A549 (cell line): ENCODE data around the gene MALRD1. TPM values are rescaled to one million over a fixed set of nuclear protein-coding genes. Genes with fewer than 3 reads are reported as not detected.

Source experiments
- ATAC-seq, 2 experiments: fragments of 200-7000 bp in 1 of 2; fragments of >200 bp in 1 of 2; cut with Nextera tagmentation in 1 of 2; cut with Tn5 transposase in 1 of 2; 3 replicates each; pipeline versions ENCODE4 v1.8.0 to v1.9.1; 2018 to 2020; ENCODE audit warnings: mild to moderate bottlenecking in 1 of 2, moderate library complexity in 1 of 2
- CTCF ChIA-PET: fragments of 300-600 bp; sonication (Branson Sonifier 250); formaldehyde crosslinking; extraction: SDS; loops from one replicate; lab custom pipeline; 2021; ENCODE audit warnings: antibody characterized with exemption, inconsistent platforms; lab: Yijun Ruan, JAX
- POLR2A ChIA-PET: fragments of 350-600 bp; formaldehyde crosslinking; extraction: SDS; loops from one replicate; lab custom pipeline; 2021; ENCODE audit warnings: antibody characterized with exemption, inconsistent platforms; lab: Yijun Ruan, JAX
- DNase-seq, 2 experiments: peaks; one replicate each; pipeline versions ENCODE4 v3.0.0 to v3.0.0-alpha.2; 2011 to 2016; ENCODE audit warnings: low read depth in 1 of 2, low spot score in 1 of 2
- FAIRE-seq: peaks from 2 replicates; lab custom pipeline; 2011; peaks lifted over from hg19 to GRCh38; lab: Jason Lieb, UNC
- H3K27ac ChIP-seq, 2 experiments: fragments of >200 bp; sonication (Bioruptor Twin); formaldehyde crosslinking; 3 replicates each; pipeline ENCODE4 v1.5.1; 2016 to 2017
- H3K4me1 ChIP-seq: fragments of >200 bp; sonication (Bioruptor Twin); formaldehyde crosslinking; 3 replicates; pipeline ENCODE4 v1.6.1; 2016
- H3K4me2 ChIP-seq: fragments of >200 bp; sonication (Bioruptor Twin); formaldehyde crosslinking; 3 replicates; pipeline ENCODE4 v1.6.1; 2016
- H3K4me3 ChIP-seq: fragments of >200 bp; sonication (Bioruptor Twin); formaldehyde crosslinking; 3 replicates; pipeline ENCODE4 v1.5.1; 2016
- H3K9me3 ChIP-seq: fragments of >200 bp; sonication (Bioruptor Twin); formaldehyde crosslinking; 3 replicates; pipeline ENCODE4 v1.6.1; 2016
- CHD2 ChIP-seq: fragments of 150-350 bp; IDR thresholded peaks from 2 replicates; pipeline ENCODE4 v1.6.1; 2014; ENCODE audit warnings: low read length; ENCODE audit not compliant: partially characterized antibody
- CHD4 ChIP-seq: fragments of 200-600 bp; sonication (generic); IDR thresholded peaks from 2 replicates; pipeline ENCODE4 v1.6.1; 2016; ENCODE audit warnings: antibody characterized with exemption, mild to moderate bottlenecking, borderline replicate concordance
- EHF ChIP-seq: fragments of 250-450 bp; sonication (Bioruptor Pico); IDR thresholded peaks from 2 replicates; pipeline ENCODE4 v1.5.0; 2020; ENCODE audit warnings: mild to moderate bottlenecking
- FOSB ChIP-seq: fragments of 250-450 bp; sonication (Bioruptor Pico); IDR thresholded peaks from 2 replicates; pipeline ENCODE4 v1.5.0; 2020; ENCODE audit warnings: mild to moderate bottlenecking, moderate library complexity
- FOXS1 ChIP-seq: fragments of 250-450 bp; sonication (Bioruptor Pico); IDR thresholded peaks from 2 replicates; pipeline ENCODE4 v1.5.0; 2020; ENCODE audit warnings: mild to moderate bottlenecking, moderate library complexity
- HEYL ChIP-seq: fragments of 250-450 bp; sonication (Bioruptor Pico); IDR thresholded peaks from 2 replicates; pipeline ENCODE4 v1.8.0; 2021; ENCODE audit warnings: mild to moderate bottlenecking, moderate library complexity
- KDM5A ChIP-seq: fragments of 200-600 bp; sonication (generic); IDR thresholded peaks from 2 replicates; pipeline ENCODE4 v1.6.1; 2016; ENCODE audit warnings: antibody characterized with exemption, mild to moderate bottlenecking
- MYC ChIP-seq: IDR thresholded peaks from 2 replicates; pipeline ENCODE4 v1.6.1; 2012; ENCODE audit warnings: mild to moderate bottlenecking, inconsistent platforms, low read length, improper control_type of control experiment, borderline replicate concordance
- NFE2L2 ChIP-seq: fragments of 150-350 bp; conservative IDR thresholded peaks from 2 replicates; pipeline ENCODE4 v1.6.1; 2014; ENCODE audit warnings: low read length
- POLR2A ChIP-seq: IDR thresholded peaks from 2 replicates; pipeline ENCODE4 v1.6.1; 2012; ENCODE audit warnings: mild to moderate bottlenecking, low read length
- RARB ChIP-seq: fragments of 250-450 bp; sonication (Bioruptor Pico); IDR thresholded peaks from 2 replicates; pipeline ENCODE4 v1.8.0; 2021; ENCODE audit warnings: mild to moderate bottlenecking, moderate library complexity
- SMC3 ChIP-seq: fragments of >200 bp; sonication (Bioruptor Twin); formaldehyde crosslinking; IDR thresholded peaks from 3 replicates; pipeline ENCODE4 v1.6.1; 2018; ENCODE audit warnings: inconsistent platforms
- SREBF2 ChIP-seq: fragments of 450-650 bp; IDR thresholded peaks from 2 replicates; pipeline ENCODE4 v1.6.1; 2014; ENCODE audit warnings: mild to moderate bottlenecking, moderate library complexity
- TP53 ChIP-seq: fragments of 250-450 bp; sonication (Bioruptor Pico); IDR thresholded peaks from 2 replicates; pipeline ENCODE4 v1.5.0; 2021; ENCODE audit warnings: mild to moderate bottlenecking, moderate library complexity
- ZNF302 ChIP-seq: fragments of 250-450 bp; sonication (Bioruptor Pico); IDR thresholded peaks from 2 replicates; pipeline ENCODE4 v1.9.0; 2021; ENCODE audit warnings: inconsistent platforms, mild to moderate bottlenecking, moderate library complexity
- WGBS: methylation state at CpG from one replicate; pipeline ENCODE4 v1.1.6; 2017; ENCODE audit errors: missing lambda C conversion rate; 5-methylcytosine and 5-hydroxymethylcytosine counted together
- polyA plus RNA-seq, 4 experiments: library from polyadenylated mRNA; depleted of rRNA in 3 of 4; stranded (reverse); fragments of >200 nt; fragmentation: RNase III in 1 of 4; extraction: RNeasy Plus Mini Kit Qiagen cat#74134 plus additional on column Dnase treatment in 1 of 4; gene quantifications; 2 replicates in 3 of 4; 3 replicates in 1 of 4; pipeline ENCODE4 v1.2.3, GENCODE V29; 2011 to 2017
- TF ChIP-seq, protein P1 (sequence below): fragments of >200 bp; sonication (Bioruptor Twin); formaldehyde crosslinking; IDR thresholded peaks from 3 replicates; pipeline ENCODE4 v1.5.1; 2016
- TF ChIP-seq, protein P2 (sequence below): fragments of 200-600 bp; sonication (generic); IDR thresholded peaks from 2 replicates; pipeline ENCODE4 v1.6.1; 2016; ENCODE audit warnings: antibody characterized with exemption, mild to moderate bottlenecking, moderate library complexity
- TF ChIP-seq, protein P3 (sequence below): IDR thresholded peaks from 2 replicates; pipeline ENCODE4 v1.6.1; 2012
- TF ChIP-seq, protein P4 (sequence below): fragments of >200 bp; sonication (Bioruptor Twin); formaldehyde crosslinking; IDR thresholded peaks from 3 replicates; pipeline ENCODE4 v1.6.1; 2016

MALRD1 gene
- polyA plus RNA-seq, 2 of the 4 experiments (the other 2 are of a cell fraction): not detected

DNA sequence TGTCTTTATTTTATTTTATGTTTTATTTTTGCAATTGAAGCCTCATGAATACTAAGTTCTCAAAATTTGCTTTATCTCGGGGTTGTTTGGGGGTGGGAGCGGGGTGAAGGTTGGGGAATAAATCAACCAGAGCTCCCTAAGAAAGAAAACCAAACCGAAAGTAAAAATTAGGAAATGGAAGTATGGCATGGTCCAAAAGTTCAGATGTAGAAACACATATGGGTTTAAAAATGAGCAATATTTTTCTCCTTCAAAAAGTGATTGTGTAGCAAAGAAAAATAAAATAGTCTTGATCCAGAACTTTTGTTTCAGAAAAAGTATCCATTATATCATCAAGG is 590.3 kb downstream of the MALRD1 start:
- H3K4me3 ChIP-seq: peak overlapping the region; percentile 29; the same call in 2 of the 3 replicates
- no peaks in the 10 kb centered on the region for H3K4me1 ChIP-seq
- no peak for DNase-seq
- FAIRE-seq: no peak
- TF ChIP-seq RARB (CRISPR knock-in tag) (no peak), ZNF302 (CRISPR knock-in tag) (no peak)
- CTCF ChIA-PET: no interaction called here
- no peaks in the 10 kb centered on the region for H3K9me3 ChIP-seq
- ATAC-seq: no peak
- H3K4me2 ChIP-seq: peak overlapping the region; percentile 63
- WGBS: 6% methylated on average over 3 of the region's 3 CpGs
- 0 out of 6 replicates have a peak overlapping the region, but pooled peaks of 1 of the 2 experiments have one; percentile 20 for H3K27ac ChIP-seq
- POLR2A ChIA-PET: no interaction called here

DNA sequence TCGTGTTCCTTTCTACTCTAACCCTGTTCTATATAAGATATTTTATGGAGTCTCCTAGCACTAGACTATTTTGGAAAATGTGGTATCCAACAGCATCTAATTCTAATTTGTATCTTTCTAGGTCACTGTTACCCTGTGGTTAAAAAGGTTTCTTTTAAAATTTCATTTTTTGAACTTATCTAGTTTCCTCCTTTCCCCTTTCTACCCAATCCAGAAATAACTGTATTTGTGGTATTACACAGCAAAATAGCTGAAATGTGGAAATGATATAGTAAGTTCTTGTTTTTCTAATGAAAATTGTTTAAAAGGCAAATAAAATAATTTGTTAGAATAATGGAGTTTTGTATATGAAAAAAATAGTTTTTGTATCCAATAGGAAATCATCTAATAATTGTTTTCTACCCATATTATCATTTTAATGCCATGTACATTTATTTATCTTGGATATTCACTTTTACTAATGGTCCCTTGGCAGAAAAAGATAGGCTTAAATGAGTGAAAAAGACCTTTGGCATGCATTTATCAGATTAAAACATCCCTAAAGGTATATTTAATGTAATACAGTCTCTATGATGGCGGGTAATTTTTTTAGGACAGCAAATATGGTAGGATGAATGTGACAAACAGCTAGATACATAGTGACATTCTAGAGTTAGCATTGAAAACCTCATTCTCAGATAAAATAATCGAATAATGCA is 592.1 kb downstream of the MALRD1 start:
- ChIA-PET CTCF (no interaction called here), POLR2A (no interaction called here)
- TF ChIP-seq FOSB (CRISPR knock-in tag) (no peak), KDM5A (no peak), RARB (CRISPR knock-in tag) (no peak), TP53 (CRISPR knock-in tag) (no peak), SREBF2 (no peak), EHF (CRISPR knock-in tag) (no peak), FOXS1 (CRISPR knock-in tag) (no peak), HEYL (CRISPR knock-in tag) (no peak), SMC3 (no peak), MYC (no peak), CHD4 (no peak), CHD2 (no peak), ZNF302 (CRISPR knock-in tag) (no peak), POLR2A (no peak), NFE2L2 (no peak)
- TF ChIP-seq, protein P1, sequence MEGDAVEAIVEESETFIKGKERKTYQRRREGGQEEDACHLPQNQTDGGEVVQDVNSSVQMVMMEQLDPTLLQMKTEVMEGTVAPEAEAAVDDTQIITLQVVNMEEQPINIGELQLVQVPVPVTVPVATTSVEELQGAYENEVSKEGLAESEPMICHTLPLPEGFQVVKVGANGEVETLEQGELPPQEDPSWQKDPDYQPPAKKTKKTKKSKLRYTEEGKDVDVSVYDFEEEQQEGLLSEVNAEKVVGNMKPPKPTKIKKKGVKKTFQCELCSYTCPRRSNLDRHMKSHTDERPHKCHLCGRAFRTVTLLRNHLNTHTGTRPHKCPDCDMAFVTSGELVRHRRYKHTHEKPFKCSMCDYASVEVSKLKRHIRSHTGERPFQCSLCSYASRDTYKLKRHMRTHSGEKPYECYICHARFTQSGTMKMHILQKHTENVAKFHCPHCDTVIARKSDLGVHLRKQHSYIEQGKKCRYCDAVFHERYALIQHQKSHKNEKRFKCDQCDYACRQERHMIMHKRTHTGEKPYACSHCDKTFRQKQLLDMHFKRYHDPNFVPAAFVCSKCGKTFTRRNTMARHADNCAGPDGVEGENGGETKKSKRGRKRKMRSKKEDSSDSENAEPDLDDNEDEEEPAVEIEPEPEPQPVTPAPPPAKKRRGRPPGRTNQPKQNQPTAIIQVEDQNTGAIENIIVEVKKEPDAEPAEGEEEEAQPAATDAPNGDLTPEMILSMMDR: no peak
- TF ChIP-seq, protein P2, sequence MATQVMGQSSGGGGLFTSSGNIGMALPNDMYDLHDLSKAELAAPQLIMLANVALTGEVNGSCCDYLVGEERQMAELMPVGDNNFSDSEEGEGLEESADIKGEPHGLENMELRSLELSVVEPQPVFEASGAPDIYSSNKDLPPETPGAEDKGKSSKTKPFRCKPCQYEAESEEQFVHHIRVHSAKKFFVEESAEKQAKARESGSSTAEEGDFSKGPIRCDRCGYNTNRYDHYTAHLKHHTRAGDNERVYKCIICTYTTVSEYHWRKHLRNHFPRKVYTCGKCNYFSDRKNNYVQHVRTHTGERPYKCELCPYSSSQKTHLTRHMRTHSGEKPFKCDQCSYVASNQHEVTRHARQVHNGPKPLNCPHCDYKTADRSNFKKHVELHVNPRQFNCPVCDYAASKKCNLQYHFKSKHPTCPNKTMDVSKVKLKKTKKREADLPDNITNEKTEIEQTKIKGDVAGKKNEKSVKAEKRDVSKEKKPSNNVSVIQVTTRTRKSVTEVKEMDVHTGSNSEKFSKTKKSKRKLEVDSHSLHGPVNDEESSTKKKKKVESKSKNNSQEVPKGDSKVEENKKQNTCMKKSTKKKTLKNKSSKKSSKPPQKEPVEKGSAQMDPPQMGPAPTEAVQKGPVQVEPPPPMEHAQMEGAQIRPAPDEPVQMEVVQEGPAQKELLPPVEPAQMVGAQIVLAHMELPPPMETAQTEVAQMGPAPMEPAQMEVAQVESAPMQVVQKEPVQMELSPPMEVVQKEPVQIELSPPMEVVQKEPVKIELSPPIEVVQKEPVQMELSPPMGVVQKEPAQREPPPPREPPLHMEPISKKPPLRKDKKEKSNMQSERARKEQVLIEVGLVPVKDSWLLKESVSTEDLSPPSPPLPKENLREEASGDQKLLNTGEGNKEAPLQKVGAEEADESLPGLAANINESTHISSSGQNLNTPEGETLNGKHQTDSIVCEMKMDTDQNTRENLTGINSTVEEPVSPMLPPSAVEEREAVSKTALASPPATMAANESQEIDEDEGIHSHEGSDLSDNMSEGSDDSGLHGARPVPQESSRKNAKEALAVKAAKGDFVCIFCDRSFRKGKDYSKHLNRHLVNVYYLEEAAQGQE: no peak
- TF ChIP-seq, protein P3, sequence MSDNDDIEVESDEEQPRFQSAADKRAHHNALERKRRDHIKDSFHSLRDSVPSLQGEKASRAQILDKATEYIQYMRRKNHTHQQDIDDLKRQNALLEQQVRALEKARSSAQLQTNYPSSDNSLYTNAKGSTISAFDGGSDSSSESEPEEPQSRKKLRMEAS: no peak
- TF ChIP-seq, protein P4, sequence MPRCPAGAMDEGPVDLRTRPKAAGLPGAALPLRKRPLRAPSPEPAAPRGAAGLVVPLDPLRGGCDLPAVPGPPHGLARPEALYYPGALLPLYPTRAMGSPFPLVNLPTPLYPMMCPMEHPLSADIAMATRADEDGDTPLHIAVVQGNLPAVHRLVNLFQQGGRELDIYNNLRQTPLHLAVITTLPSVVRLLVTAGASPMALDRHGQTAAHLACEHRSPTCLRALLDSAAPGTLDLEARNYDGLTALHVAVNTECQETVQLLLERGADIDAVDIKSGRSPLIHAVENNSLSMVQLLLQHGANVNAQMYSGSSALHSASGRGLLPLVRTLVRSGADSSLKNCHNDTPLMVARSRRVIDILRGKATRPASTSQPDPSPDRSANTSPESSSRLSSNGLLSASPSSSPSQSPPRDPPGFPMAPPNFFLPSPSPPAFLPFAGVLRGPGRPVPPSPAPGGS: no peak
- TF ChIP-seq, all 56 proteins: peak for 0
- WGBS: 32% methylated on average over 3 of the region's 3 CpGs
- H3K4me3 ChIP-seq: no peak overlapping the region
- DNase-seq (no peak), FAIRE-seq (no peak), ATAC-seq (no peak)
- no peaks in the 10 kb centered on the region for H3K4me1 ChIP-seq
- H3K9me3 ChIP-seq: no peaks in the 10 kb centered on the region
- H3K4me2 ChIP-seq: no peak overlapping the region
- no peak overlapping the region for H3K27ac ChIP-seq
